Islet precursor cell (in vitro differentiated cells): ENCODE results near the gene VSIG4.
"Not testable (repeated sequence)": the region's sequence is repeated elsewhere in the genome, so short reads cannot be mapped to it uniquely, and the experiment has no call there.

Source experiments
- DNase-seq: peaks from one replicate; pipeline ENCODE4 v3.0.0-alpha.2; 2018

The VSIG4 gene

GRCh38 chrX:65975161-65975751 lies 64.6 kb downstream of the VSIG4 start:
- DNase-seq = not testable (repeated sequence)
